SK-N-SH (cell line): ENCODE data around the gene AGFG1.

Experiments used
- EP300 ChIP-seq, 2 experiments: IDR thresholded peaks; 2 replicates each; pipeline versions ENCODE4 v1.4.0 to v1.6.1; 2012; ENCODE audit warnings: borderline replicate concordance in 1 of 2, low read depth in 1 of 2, low read length in 1 of 2
- EZH2phosphoT487 ChIP-seq: fragments of 200-600 bp; sonication (generic); IDR thresholded peaks from 2 replicates; pipeline ENCODE4 v1.6.1; 2017; ENCODE audit warnings: low read depth, mixed run types, mild to moderate bottlenecking, antibody characterized with exemption, moderate library complexity, borderline replicate concordance
- JUND ChIP-seq: IDR thresholded peaks from 2 replicates; pipeline ENCODE4 v1.4.0; 2012
- POLR2AphosphoS5 ChIP-seq: IDR thresholded peaks from 2 replicates; pipeline ENCODE4 v1.6.1; 2012; ENCODE audit warnings: low read depth, low read length
- REST ChIP-seq: IDR thresholded peaks from 2 replicates; pipeline ENCODE4 v1.6.1; 2012; ENCODE audit warnings: mild to moderate bottlenecking, low read depth, low read length, moderate library complexity
- TAF1 ChIP-seq: IDR thresholded peaks from 2 replicates; pipeline ENCODE4 v1.6.1; 2012; ENCODE audit warnings: low read depth, mild to moderate bottlenecking, low read length, moderate library complexity, borderline replicate concordance
- TCF12 ChIP-seq: IDR thresholded peaks from 2 replicates; pipeline ENCODE4 v1.4.0; 2012
- YY1 ChIP-seq: IDR thresholded peaks from 2 replicates; pipeline ENCODE4 v1.4.0; 2012; ENCODE audit warnings: low read depth, mild to moderate bottlenecking
- TF ChIP-seq, protein P1 (sequence below): fragments of 200-600 bp; sonication (generic); IDR thresholded peaks from 2 replicates; pipeline ENCODE4 v1.6.1; 2017; ENCODE audit warnings: antibody characterized with exemption, mild to moderate bottlenecking, moderate library complexity
- TF ChIP-seq, protein P2 (sequence below): IDR thresholded peaks from 2 replicates; pipeline ENCODE4 v1.4.0; 2012; ENCODE audit warnings: low read depth, borderline replicate concordance
- TF ChIP-seq, protein P3 (sequence below): IDR thresholded peaks from 2 replicates; pipeline ENCODE4 v1.4.0; 2012; ENCODE audit warnings: low read depth
- TF ChIP-seq, protein P4 (sequence below): fragments of 150-350 bp; IDR thresholded peaks from 2 replicates; pipeline ENCODE4 v1.6.1; 2017; ENCODE audit warnings: antibody characterized with exemption, low read length, low read depth, borderline replicate concordance

DNA sequence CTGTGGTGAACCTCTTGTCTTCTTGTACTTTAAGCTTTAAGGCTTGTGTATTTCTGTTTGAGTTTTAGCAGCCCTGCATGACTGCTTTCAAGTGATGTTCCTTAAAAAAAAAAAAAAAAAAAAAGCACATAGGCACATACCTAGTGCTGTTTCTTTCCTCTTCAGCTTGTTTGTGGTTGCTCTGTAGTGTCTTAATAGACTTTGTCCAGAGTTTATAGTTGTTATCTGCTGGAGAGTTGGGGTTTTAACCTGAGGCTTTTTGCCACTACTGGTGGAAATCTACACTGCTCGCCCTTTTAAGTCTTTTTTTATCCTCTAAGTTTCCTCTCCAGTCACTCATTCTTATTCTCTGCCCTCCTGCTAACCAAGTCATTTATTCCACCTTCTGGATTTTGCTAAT is 34.5 kb downstream of the AGFG1 start:
- TF ChIP-seq, protein P1, sequence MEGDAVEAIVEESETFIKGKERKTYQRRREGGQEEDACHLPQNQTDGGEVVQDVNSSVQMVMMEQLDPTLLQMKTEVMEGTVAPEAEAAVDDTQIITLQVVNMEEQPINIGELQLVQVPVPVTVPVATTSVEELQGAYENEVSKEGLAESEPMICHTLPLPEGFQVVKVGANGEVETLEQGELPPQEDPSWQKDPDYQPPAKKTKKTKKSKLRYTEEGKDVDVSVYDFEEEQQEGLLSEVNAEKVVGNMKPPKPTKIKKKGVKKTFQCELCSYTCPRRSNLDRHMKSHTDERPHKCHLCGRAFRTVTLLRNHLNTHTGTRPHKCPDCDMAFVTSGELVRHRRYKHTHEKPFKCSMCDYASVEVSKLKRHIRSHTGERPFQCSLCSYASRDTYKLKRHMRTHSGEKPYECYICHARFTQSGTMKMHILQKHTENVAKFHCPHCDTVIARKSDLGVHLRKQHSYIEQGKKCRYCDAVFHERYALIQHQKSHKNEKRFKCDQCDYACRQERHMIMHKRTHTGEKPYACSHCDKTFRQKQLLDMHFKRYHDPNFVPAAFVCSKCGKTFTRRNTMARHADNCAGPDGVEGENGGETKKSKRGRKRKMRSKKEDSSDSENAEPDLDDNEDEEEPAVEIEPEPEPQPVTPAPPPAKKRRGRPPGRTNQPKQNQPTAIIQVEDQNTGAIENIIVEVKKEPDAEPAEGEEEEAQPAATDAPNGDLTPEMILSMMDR, result no peak
- TF ChIP-seq TAF1, result no peak
- TF ChIP-seq, protein P2, sequence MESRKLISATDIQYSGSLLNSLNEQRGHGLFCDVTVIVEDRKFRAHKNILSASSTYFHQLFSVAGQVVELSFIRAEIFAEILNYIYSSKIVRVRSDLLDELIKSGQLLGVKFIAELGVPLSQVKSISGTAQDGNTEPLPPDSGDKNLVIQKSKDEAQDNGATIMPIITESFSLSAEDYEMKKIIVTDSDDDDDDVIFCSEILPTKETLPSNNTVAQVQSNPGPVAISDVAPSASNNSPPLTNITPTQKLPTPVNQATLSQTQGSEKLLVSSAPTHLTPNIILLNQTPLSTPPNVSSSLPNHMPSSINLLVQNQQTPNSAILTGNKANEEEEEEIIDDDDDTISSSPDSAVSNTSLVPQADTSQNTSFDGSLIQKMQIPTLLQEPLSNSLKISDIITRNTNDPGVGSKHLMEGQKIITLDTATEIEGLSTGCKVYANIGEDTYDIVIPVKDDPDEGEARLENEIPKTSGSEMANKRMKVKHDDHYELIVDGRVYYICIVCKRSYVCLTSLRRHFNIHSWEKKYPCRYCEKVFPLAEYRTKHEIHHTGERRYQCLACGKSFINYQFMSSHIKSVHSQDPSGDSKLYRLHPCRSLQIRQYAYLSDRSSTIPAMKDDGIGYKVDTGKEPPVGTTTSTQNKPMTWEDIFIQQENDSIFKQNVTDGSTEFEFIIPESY, result no peak
- TF ChIP-seq POLR2AphosphoS5, result no peak
- no peak for TF ChIP-seq EZH2phosphoT487
- no peak for TF ChIP-seq REST
- TF ChIP-seq TCF12, result no peak
- no peak for TF ChIP-seq JUND
- no peak for TF ChIP-seq YY1
- no peak for TF ChIP-seq EP300 (IDR thresholded peaks at IDR 0.05; ENCODE audit: borderline replicate concordance in 1 of 2, low read depth in 1 of 2, low read length in 1 of 2)
- TF ChIP-seq, protein P3, sequence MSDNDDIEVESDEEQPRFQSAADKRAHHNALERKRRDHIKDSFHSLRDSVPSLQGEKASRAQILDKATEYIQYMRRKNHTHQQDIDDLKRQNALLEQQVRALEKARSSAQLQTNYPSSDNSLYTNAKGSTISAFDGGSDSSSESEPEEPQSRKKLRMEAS, result no peak
- TF ChIP-seq, protein P4, sequence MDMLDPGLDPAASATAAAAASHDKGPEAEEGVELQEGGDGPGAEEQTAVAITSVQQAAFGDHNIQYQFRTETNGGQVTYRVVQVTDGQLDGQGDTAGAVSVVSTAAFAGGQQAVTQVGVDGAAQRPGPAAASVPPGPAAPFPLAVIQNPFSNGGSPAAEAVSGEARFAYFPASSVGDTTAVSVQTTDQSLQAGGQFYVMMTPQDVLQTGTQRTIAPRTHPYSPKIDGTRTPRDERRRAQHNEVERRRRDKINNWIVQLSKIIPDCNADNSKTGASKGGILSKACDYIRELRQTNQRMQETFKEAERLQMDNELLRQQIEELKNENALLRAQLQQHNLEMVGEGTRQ, result no peak
